ENCODE results near the gene CAMK2D. TPM values are rescaled to one million over a fixed set of nuclear protein-coding genes. Genes with fewer than 3 reads are reported as not detected.

The CAMK2D gene
- total and polyA plus RNA-seq, 2 experiments from 2014 or later = 36.8 to 99.1 TPM

DNA sequence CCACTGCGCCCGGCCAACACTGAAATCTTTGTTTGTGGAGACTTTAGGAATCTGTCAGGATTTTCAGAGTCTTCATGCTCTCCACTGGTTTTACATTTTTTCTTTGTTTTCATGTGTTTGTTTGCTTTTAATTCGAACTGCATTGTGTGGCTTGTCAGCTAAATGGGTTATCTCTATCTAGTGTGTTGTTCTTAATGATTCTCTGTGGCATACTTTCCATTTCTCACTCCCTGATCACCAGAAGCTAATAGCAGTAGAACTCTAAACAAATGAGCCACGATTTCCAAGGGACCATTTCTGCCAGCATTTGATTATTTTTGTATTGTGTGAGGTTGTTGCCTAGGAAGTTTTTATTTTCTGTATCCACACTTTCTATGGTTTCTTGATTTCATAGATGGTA is 352.4 kb downstream of the CAMK2D start:
- Histone ChIP-seq H3K27me3 (no peaks in the 10 kb centered on the region), H3K4me2 (no peak overlapping the region), H2AFZ (no peak overlapping the region), H3K27ac (no peak overlapping the region), H3K36me3 (replicated peaks; ENCODE audit: insufficient read depth, low read depth) (no peaks in the 10 kb centered on the region), H3K4me3 (no peak overlapping the region), H3K4me1 (ENCODE audit: insufficient read depth) (peaks cover 11% of the 10 kb centered on the region), H3K9me3 (ENCODE audit: low read depth) (no peaks in the 10 kb centered on the region), H4K20me1 (ENCODE audit: insufficient read depth, poor library complexity, severe bottlenecking) (no peaks in the 10 kb centered on the region), H3K79me2 (no peaks in the 10 kb centered on the region), H3K9me2 (replicated peaks; ENCODE audit: insufficient read depth) (no peaks in the 10 kb centered on the region)
- WGBS (ENCODE audit: low lambda C conversion rate, missing lambda C conversion rate) = 51% methylated on average over 4 of the region's 4 CpGs
- TF ChIP-seq EZH2phosphoT487 (IDR thresholded peaks at IDR 0.05; ENCODE audit: low read depth, severe bottlenecking, unreplicated experiment) (no peak), EZH2 (IDR thresholded peaks at IDR 0.05; ENCODE audit: borderline replicate concordance) (no peak)
- no peak for DNase-seq (ENCODE audit: low spot score)

DNA sequence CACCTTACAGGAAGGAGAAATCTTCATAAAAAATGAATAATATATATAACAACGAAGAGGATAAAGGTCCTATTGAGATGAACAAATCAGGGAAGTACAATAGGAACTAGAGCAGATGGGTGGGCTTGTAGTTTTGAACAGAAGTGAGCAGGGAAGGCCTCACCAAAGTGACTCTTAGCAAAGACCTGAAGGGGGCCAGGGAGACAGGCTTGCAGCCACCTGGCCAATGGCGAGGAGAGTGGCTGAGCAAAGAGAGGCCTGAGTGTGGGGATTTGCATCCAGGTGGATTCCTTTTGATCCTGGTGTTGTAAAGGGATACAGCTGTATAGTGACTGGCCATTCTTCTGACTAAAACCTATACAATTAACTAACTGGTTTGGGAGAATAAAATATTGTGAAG is 354.1 kb downstream of the CAMK2D start:
- H3K27ac ChIP-seq = no peak overlapping the region
- no peaks in the 10 kb centered on the region for H3K27me3 ChIP-seq
- no peak for DNase-seq (ENCODE audit: low spot score)
- 63% methylated on average over 2 of the region's 2 CpGs for whole genome bisulfite sequencing (ENCODE audit: low lambda C conversion rate, missing lambda C conversion rate)
- no peaks in the 10 kb centered on the region for H3K9me3 ChIP-seq (ENCODE audit: low read depth)
- no peak overlapping the region for H3K4me2 ChIP-seq
- no peaks in the 10 kb centered on the region for H3K36me3 ChIP-seq (replicated peaks; ENCODE audit: insufficient read depth, low read depth)
- no peaks in the 10 kb centered on the region for H4K20me1 ChIP-seq (ENCODE audit: insufficient read depth, poor library complexity, severe bottlenecking)
- H3K4me3 ChIP-seq = no peak overlapping the region
- H3K9me2 ChIP-seq (replicated peaks; ENCODE audit: insufficient read depth) = no peaks in the 10 kb centered on the region
- no peak overlapping the region for H2AFZ ChIP-seq
- TF ChIP-seq EZH2phosphoT487 (IDR thresholded peaks at IDR 0.05; ENCODE audit: low read depth, severe bottlenecking, unreplicated experiment) = no peak
- TF ChIP-seq EZH2 (IDR thresholded peaks at IDR 0.05; ENCODE audit: borderline replicate concordance) = no peak
- TF ChIP-seq, protein P1, sequence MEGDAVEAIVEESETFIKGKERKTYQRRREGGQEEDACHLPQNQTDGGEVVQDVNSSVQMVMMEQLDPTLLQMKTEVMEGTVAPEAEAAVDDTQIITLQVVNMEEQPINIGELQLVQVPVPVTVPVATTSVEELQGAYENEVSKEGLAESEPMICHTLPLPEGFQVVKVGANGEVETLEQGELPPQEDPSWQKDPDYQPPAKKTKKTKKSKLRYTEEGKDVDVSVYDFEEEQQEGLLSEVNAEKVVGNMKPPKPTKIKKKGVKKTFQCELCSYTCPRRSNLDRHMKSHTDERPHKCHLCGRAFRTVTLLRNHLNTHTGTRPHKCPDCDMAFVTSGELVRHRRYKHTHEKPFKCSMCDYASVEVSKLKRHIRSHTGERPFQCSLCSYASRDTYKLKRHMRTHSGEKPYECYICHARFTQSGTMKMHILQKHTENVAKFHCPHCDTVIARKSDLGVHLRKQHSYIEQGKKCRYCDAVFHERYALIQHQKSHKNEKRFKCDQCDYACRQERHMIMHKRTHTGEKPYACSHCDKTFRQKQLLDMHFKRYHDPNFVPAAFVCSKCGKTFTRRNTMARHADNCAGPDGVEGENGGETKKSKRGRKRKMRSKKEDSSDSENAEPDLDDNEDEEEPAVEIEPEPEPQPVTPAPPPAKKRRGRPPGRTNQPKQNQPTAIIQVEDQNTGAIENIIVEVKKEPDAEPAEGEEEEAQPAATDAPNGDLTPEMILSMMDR (IDR thresholded peaks at IDR 0.05; ENCODE audit: poor library complexity) = no peak
- H3K79me2 ChIP-seq = no peaks in the 10 kb centered on the region
- H3K4me1 ChIP-seq (ENCODE audit: insufficient read depth) = peaks cover 11% of the 10 kb centered on the region

DNA sequence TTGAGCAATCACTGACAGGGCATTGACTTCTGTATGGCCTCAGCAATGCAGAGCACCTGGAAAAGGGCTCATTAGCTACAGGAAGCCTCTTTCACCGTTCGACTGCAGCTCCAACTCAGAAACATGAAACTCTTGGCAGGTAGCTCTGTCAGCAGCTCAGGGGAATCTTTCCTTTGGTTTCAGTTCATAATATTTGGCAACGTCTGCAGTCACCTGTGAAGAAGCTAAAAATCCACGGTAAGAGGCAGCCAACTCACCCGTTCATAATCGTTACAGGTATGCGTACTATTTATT is 354.9 kb downstream of the CAMK2D start:
- no peak for DNase-seq (ENCODE audit: low spot score)
- Histone ChIP-seq H3K36me3 (replicated peaks; ENCODE audit: insufficient read depth, low read depth) (no peaks in the 10 kb centered on the region), H3K9me3 (ENCODE audit: low read depth) (no peaks in the 10 kb centered on the region), H4K20me1 (ENCODE audit: insufficient read depth, poor library complexity, severe bottlenecking) (no peaks in the 10 kb centered on the region), H2AFZ (no peak overlapping the region), H3K27ac (no peak overlapping the region), H3K79me2 (no peaks in the 10 kb centered on the region), H3K9me2 (replicated peaks; ENCODE audit: insufficient read depth) (no peaks in the 10 kb centered on the region), H3K4me2 (no peak overlapping the region), H3K27me3 (no peaks in the 10 kb centered on the region), H3K4me1 (ENCODE audit: insufficient read depth) (peaks cover 11% of the 10 kb centered on the region), H3K4me3 (no peak overlapping the region)
- WGBS (ENCODE audit: low lambda C conversion rate, missing lambda C conversion rate) = 81% methylated on average over 7 of the region's 7 CpGs
- no peak for TF ChIP-seq EZH2phosphoT487 (IDR thresholded peaks at IDR 0.05; ENCODE audit: low read depth, severe bottlenecking, unreplicated experiment)
- TF ChIP-seq EZH2 (IDR thresholded peaks at IDR 0.05; ENCODE audit: borderline replicate concordance) = no peak
- TF ChIP-seq, protein P1 (IDR thresholded peaks at IDR 0.05; ENCODE audit: poor library complexity) = no peak

DNA sequence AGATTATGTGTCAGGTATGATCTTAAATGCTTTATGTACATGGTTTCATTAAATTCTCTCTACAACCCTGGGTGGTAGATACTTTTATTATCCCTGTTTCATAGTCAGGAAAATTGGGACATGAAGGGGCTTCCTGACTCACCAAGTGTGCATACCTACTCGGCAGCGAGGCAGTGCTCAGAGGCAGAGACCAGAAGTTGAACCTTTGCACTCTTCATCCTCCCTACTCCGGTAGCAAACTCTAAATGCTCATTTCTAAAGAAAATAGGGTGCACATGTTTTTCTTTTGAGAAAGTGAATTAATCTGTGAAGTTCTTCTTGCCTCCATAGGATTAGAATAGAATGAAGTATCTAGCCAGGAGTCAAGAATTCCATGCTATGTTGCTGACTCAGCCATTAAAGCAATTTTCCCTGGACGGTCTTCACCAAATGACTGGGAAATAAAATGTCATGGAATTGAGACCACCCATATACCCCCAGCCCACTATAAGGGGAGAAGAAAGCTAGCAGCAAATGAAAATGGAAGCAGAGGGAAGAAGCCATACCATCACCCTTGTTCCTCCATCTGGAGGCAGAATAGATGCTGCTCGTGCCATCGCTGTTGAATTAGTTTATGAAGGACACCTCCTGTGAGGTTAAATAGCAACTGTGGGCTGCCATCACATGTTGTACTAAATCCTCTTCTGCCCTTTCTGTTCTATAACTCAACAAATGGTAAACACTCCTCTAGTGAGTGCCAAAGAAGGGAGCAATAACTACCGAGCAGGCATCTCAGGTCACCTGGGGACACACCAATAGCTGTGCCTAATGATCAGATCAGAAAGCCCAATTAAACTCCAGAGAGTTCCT is 355.4 kb downstream of the CAMK2D start:
- no peak for TF ChIP-seq EZH2phosphoT487 (IDR thresholded peaks at IDR 0.05; ENCODE audit: low read depth, severe bottlenecking, unreplicated experiment)
- TF ChIP-seq, protein P1 (IDR thresholded peaks at IDR 0.05; ENCODE audit: poor library complexity) = no peak
- no peak for TF ChIP-seq EZH2 (IDR thresholded peaks at IDR 0.05; ENCODE audit: borderline replicate concordance)
- Histone ChIP-seq H3K27me3 (no peaks in the 10 kb centered on the region), H3K36me3 (replicated peaks; ENCODE audit: insufficient read depth, low read depth) (no peaks in the 10 kb centered on the region), H3K4me3 (no peak overlapping the region), H3K4me1 (ENCODE audit: insufficient read depth) (peaks cover 11% of the 10 kb centered on the region), H3K79me2 (no peaks in the 10 kb centered on the region), H3K27ac (no peak overlapping the region), H2AFZ (no peak overlapping the region), H3K4me2 (no peak overlapping the region), H3K9me3 (ENCODE audit: low read depth) (no peaks in the 10 kb centered on the region), H4K20me1 (ENCODE audit: insufficient read depth, poor library complexity, severe bottlenecking) (no peaks in the 10 kb centered on the region), H3K9me2 (replicated peaks; ENCODE audit: insufficient read depth) (no peaks in the 10 kb centered on the region)
- no peak for DNase-seq (ENCODE audit: low spot score)
- 85% methylated on average over 7 of the region's 7 CpGs for WGBS (ENCODE audit: low lambda C conversion rate, missing lambda C conversion rate)

All from hepatocyte (in vitro differentiated cells).